Keratinocyte (primary cell): ENCODE results near the gene TMEM135.

ENCODE experiments used
- CTCF ChIP-seq, 3 experiments: IDR thresholded peaks in 1 of 3; conservative IDR thresholded peaks in 1 of 3; optimal IDR thresholded peaks in 1 of 3; 2 replicates in 2 of 3; 3 replicates in 1 of 3; pipeline versions ENCODE3 to v1.5.1; 2011; ENCODE audit warnings: low read length in 3 of 3, mild to moderate bottlenecking in 3 of 3, moderate library complexity in 2 of 3, control low read depth in 1 of 3, inconsistent platforms in 1 of 3; ENCODE audit not compliant: insufficient read depth in 2 of 3; ENCODE audit errors: extremely low read depth in 1 of 3
- EZH2 ChIP-seq: IDR thresholded peaks from one replicate; pipeline ENCODE4 v1.6.1; 2012; ENCODE audit warnings: inconsistent platforms, mild to moderate bottlenecking, low read length, moderate library complexity

DNA sequence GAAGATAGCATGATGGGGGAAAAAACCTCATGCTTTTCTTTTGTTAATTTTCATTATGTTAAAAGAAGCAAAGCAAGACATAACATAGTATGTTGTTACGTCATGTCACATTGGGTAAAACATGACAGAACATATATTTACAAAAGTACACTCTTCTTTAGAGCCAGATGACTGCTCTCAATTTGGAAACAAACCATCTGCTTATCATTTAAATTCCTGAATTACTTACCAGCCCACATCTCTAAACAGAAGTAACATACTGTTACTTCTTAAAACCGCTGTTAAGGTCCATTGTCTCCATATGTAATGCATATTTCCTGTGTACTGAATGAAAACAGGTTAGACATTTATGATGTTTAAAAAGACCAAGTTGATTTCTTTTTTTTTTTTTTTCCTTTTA, 100.0 kb downstream of the TMEM135 start:
- no peak for TF ChIP-seq CTCF (optimal IDR thresholded peaks at IDR 0.05 in 1 of 3, IDR thresholded peaks at IDR 0.05 in 1 of 3, conservative IDR thresholded peaks at IDR 0.05 in 1 of 3; ENCODE audit: extremely low read depth in 1 of 3, insufficient read depth in 2 of 3, low read length in 3 of 3)
- no peak for TF ChIP-seq EZH2
